Transverse colon (tissue), 4 donors: ENCODE measurements around the gene PER2. TPM values are rescaled to one million over a fixed set of nuclear protein-coding genes. Genes with fewer than 3 reads are reported as not detected.
A peak's percentile ranks its signal among the peaks of the same experiment; 100 is the strongest.

ENCODE experiments used
- DNase-seq: peaks from one replicate; pipeline ENCODE4 v3.0.0-alpha.2; 2019
- H3K27ac ChIP-seq, 4 donors: fragments of 200-600 bp; sonication (generic); 2 replicates each; pipeline ENCODE4 v1.5.1; 2016 to 2018; ENCODE audit warnings: inconsistent platforms in 4 of 4
- H3K27me3 ChIP-seq: fragments of 200-600 bp; sonication (generic); 2 replicates; pipeline ENCODE4 v1.5.1; 2017; ENCODE audit warnings: inconsistent platforms
- H3K36me3 ChIP-seq, 4 donors: fragments of 200-600 bp; sonication (generic); 2 replicates each; pipeline ENCODE4 v1.5.1; 2017 to 2019; ENCODE audit warnings: inconsistent platforms in 4 of 4
- H3K4me1 ChIP-seq, 4 donors: fragments of 200-600 bp; sonication (generic); 2 replicates each; pipeline ENCODE4 v1.5.1; 2017 to 2020; ENCODE audit warnings: inconsistent platforms in 4 of 4
- H3K4me3 ChIP-seq, 4 donors: fragments of 200-600 bp; sonication (generic); 1 replicate in 1 of 4; 2 replicates in 3 of 4; pipeline versions ENCODE4 v1.5.1 to v1.6.1; 2017 to 2019; ENCODE audit warnings: inconsistent platforms in 4 of 4
- H3K9me3 ChIP-seq, 2 donors: fragments of 200-600 bp; sonication (generic); 2 replicates each; pipeline ENCODE4 v1.5.1; 2017 to 2019; ENCODE audit warnings: inconsistent platforms in 2 of 2
- EP300 ChIP-seq: sonication (generic); formaldehyde crosslinking; IDR thresholded peaks from one replicate; pipeline ENCODE4 v1.6.1; 2017; ENCODE audit warnings: antibody characterized with exemption, low read depth
- POLR2A ChIP-seq: fragments of 450-650 bp; IDR thresholded peaks from one replicate; pipeline ENCODE4 v1.6.1; 2016; ENCODE audit warnings: antibody characterized with exemption, mild to moderate bottlenecking, moderate library complexity
- POLR2AphosphoS5 ChIP-seq, 3 donors: sonication (generic); formaldehyde crosslinking; IDR thresholded peaks; one replicate each; pipeline ENCODE4 v1.6.1; 2016; ENCODE audit warnings: antibody characterized with exemption in 3 of 3
- WGBS, 2 donors: methylation state at CpG; one replicate each; pipeline ENCODE4 v1.1.5; 2018; ENCODE audit warnings: low coverage in 1 of 2; 5-methylcytosine and 5-hydroxymethylcytosine counted together
- in situ Hi-C, 4 donors: fragments of 200-750 bp; cut with MboI; loops; one replicate each; pipeline versions ENCODE4 v1.15.0 to v1.15.1; 2017; ENCODE audit warnings: low sequenced_read_pairs in 3 of 4, low pct_ligation_motif_present in 1 of 4, low pct_unique_long_range_greater_than_20kb in 1 of 4
- intact Hi-C: fragments of 100-400 bp; cut with DNase I; formaldehyde crosslinking; loops from one replicate; pipeline ENCODE4 v1.15.1; 2023; ENCODE audit warnings: low total_unique reads
- total RNA-seq, 4 donors: library from RNA; depleted of rRNA; stranded (reverse); fragments of >200 nt; gene quantifications; one replicate each; pipeline ENCODE4 v1.1.0, GENCODE V29; 2016
- TF ChIP-seq, protein P1 (sequence below), 5 experiments: fragments of 200-600 bp in 3 of 5; fragments of 450-650 bp in 2 of 5; sonication (generic) in 3 of 5; IDR thresholded peaks; 1 replicate in 2 of 5; 2 replicates in 3 of 5; pipeline ENCODE4 v1.5.1; 2016 to 2017; ENCODE audit warnings: antibody characterized with exemption in 5 of 5, inconsistent platforms in 3 of 5, mild to moderate bottlenecking in 2 of 5, moderate library complexity in 1 of 5

PER2 gene
- total RNA-seq, 4 donors from 2014 or later: 19.1 to 67.3 (median 32.3) TPM

DNA sequence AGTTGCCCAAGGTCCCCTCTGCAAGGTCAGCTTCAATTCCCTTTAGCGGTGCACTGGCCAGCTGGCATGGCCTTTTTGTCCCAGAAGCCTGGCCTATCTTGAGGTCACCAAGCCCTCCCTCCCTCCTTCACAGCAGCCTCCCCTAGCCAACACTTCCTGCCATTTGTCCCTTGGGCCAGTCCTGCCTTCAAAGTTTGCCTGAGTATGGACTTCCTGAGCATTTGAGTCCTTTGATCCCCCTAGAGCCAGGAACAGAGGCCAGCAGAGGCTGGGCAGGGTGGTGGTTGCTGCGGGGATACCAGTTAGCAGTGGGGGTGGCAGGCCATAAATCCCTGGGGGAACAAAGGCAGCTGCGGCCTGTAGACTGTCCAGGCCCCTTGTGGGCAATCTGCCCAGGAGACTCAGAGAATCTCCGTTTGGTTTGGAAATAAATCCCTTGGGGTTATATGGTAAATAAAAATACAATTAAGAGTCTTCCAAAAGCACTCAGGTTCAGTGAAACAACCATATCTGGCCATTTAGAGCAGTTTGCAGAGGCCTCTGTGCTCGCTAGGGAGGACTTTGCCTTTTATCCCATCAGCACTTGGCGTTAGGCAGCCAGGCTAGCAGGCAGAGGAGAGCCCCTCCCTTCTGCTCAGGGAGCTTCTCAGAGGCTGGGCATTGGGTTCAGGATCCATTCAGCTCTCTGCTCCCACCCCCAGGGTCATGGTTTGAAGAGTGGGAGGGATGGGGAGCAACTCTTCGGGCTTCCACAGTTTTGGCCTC, 45.5 kb downstream of the PER2 start:
- in situ Hi-C loops: no loop called here
- intact Hi-C loops: loop anchor here (5.0 kb wide), 1 partner anchor 41 kb away; the partner anchor contains the start of gene ILKAP

DNA sequence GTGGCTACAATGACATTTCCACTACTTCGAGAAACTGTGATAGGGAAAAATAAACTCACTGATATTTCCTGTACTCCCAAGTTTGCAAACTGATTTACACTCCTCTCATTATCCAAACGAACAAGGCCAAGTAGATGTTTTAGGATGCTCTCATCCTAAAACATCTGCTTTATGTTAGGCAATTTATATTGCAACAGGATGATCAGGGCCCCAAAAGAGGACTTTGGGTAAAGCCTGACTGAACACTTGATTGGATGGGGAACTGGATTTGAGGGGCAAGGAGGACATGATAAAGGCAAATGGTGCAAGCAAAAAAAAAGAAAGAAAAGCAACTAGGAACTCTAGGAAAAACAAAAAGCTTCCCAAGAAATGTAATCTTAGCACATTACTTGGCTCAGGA, 46.4 kb downstream of the PER2 start:
- WGBS, 2 donors: 62 to 73% methylated on average over 2 of the region's 2 CpGs
- peaks cover 23 to 48% (median 40%) of the 10 kb centered on the region in 4 donors for H3K4me1 ChIP-seq

More for the DNA sequence above, 45.5 kb downstream of the PER2 start:
- Histone ChIP-seq H3K4me1 (peaks cover 23 to 48% (median 40%) of the 10 kb centered on the region in 4 donors), H3K9me3 (no peaks in the 10 kb centered on the region), H3K27ac (peak overlapping the region; percentile 49 to 89 (median 78)), H3K36me3 (peaks cover 0 to 19% (median 8%) of the 10 kb centered on the region in 4 donors), H3K4me3 (no peak overlapping the region), H3K27me3 (peaks cover 8% of the 10 kb centered on the region)
- DNase-seq: peak; percentile 49
- no peak for TF ChIP-seq EP300
- TF ChIP-seq, protein P1, sequence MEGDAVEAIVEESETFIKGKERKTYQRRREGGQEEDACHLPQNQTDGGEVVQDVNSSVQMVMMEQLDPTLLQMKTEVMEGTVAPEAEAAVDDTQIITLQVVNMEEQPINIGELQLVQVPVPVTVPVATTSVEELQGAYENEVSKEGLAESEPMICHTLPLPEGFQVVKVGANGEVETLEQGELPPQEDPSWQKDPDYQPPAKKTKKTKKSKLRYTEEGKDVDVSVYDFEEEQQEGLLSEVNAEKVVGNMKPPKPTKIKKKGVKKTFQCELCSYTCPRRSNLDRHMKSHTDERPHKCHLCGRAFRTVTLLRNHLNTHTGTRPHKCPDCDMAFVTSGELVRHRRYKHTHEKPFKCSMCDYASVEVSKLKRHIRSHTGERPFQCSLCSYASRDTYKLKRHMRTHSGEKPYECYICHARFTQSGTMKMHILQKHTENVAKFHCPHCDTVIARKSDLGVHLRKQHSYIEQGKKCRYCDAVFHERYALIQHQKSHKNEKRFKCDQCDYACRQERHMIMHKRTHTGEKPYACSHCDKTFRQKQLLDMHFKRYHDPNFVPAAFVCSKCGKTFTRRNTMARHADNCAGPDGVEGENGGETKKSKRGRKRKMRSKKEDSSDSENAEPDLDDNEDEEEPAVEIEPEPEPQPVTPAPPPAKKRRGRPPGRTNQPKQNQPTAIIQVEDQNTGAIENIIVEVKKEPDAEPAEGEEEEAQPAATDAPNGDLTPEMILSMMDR (IDR thresholded peaks at IDR 0.05): no peak
- no peak for TF ChIP-seq POLR2A
- no peak for TF ChIP-seq POLR2AphosphoS5 (IDR thresholded peaks at IDR 0.05)
- 29 to 40% methylated on average over 2 to 7 of the region's 7 CpGs for whole genome bisulfite sequencing, 2 donors

DNA sequence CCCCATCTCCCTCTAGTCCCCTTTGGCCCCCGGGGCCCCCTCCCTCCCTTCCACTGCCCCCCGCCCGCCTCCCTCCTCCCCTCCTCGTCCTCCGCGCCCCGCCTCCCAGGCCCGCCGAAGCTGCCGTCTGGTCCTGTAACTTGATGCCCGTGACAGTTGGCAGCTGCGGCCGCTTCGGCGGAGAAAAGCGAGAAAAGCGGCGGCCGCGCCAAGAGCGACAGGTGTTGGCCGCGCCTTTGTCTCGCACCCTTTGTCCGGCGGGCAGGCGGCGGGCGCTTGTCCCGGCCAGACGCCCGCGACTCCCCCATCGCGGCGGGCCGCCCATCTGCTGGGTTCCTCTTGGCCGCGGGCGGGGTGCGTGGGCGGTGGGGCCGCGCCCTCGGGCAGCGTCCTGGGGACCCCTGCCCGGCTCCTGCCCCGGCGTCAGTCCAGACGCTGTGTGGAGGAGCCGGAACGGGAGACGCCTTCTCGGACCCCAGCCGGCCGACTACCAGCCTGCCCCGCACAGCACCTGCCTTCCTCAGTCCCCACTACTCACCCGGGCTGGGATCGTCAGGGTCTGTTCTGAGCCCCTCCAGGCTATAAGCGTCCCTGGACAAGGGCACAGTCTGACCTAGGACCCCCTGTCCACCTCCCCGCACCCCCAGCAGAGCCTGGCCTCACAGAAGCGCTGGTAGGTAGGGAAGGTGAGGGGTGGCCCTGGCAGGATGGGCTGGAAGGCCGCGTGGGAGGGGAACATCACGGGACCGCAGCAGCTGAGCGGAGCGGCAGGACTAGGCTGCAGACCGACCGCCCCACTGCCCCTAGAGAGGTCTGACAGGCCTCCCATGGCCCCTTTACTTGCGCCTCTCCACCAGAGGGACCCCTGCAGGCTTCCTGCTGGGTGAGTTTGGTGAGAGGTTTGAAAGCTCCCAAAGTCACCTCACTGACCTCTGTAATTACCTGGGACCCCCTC, 47.4 kb downstream of the PER2 start:
- DNase-seq: peak; percentile 73
- H3K9me3 ChIP-seq: no peaks in the 10 kb centered on the region
- peak overlapping the region in 3 of 4 donors; percentile 64 to 89 (median 84) for H3K4me3 ChIP-seq
- H3K4me1 ChIP-seq: peaks cover 23 to 48% (median 40%) of the 10 kb centered on the region in 4 donors
- peak overlapping the region; percentile 38 to 89 (median 83) for H3K27ac ChIP-seq
- in situ Hi-C loops: no loop called here
- peaks cover 0 to 10% (median 3%) of the 10 kb centered on the region in 4 donors for H3K36me3 ChIP-seq
- intact Hi-C loops: loop anchor here (5.0 kb wide), 1 partner anchor 39 kb away; the partner anchor contains the start of gene ILKAP
- H3K27me3 ChIP-seq: peaks cover 8% of the 10 kb centered on the region
- WGBS, 2 donors: 42% methylated on average over 15 of the region's 71 CpGs; no CpG with 5 or more reads in 1 of the 2 donors
- peak; percentile 23 to 46 (median 32) for TF ChIP-seq POLR2AphosphoS5 (IDR thresholded peaks at IDR 0.05)
- no peak for TF ChIP-seq EP300

More for the DNA sequence above, 46.4 kb downstream of the PER2 start:
- peaks cover 0 to 17% (median 7%) of the 10 kb centered on the region in 4 donors for H3K36me3 ChIP-seq
- peak overlapping the region; percentile 49 to 89 (median 78) for H3K27ac ChIP-seq
- DNase-seq: no peak
- in situ Hi-C loops: no loop called here
- intact Hi-C loops: loop anchor here (5.0 kb wide), 1 partner anchor 40 kb away; the partner anchor contains the start of gene ILKAP
- TF ChIP-seq POLR2AphosphoS5 (IDR thresholded peaks at IDR 0.05): no peak
- TF ChIP-seq, protein P1 (IDR thresholded peaks at IDR 0.05): no peak
- no peak overlapping the region for H3K4me3 ChIP-seq
- no peaks in the 10 kb centered on the region for H3K9me3 ChIP-seq
- peaks cover 8% of the 10 kb centered on the region for H3K27me3 ChIP-seq

DNA sequence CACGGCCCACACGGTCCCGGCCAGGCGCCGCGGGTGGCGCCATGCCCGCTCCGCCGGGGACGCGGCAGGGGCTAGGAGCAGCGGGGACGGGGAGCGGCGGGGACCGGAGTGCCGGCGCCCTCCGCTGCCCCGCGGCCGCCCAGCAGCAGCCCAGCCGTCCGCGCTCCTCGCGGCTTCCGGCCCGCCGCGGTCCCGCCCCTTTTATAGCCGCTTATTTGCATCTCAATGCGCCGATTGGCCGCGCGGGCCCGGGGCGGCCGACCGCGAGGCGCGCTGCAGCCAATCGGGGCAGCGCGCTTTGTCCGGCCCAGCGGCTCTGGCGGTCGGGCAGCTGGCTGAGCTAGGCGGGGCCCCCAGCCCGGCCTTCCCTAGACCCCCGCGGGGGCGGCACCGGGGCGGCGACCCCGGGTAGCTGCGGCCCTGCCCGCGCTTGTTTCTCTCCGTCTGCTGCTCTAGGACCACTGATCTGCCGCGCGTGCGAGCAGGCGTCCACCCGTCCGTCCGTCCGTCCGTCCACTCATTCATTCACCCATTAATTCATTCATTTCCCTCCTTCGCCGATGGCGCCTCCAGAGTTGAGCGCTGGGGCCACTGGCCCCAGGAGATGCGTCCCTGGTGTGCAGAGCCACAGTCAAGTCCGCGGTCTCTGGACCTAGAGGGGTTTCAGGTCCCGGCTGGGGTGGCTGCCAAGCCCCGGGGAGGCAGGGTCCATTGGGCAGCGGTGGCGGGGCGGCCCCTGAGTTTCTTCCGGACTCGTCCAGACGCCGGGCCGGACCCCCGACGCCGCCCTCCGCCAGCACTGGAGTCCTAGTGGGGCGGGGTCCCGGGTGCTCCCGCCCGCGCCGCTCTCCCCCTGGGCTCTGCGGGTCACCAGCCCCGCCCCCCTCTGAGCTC, 48.3 kb downstream of the PER2 start, which contains the start of gene HES6:
TSS of gene HES6 (minus strand) at position 176 of the 894 bp plus-strand sequence. CDS start at position 43, 133 bp downstream.
- H3K4me1 ChIP-seq: peaks cover 23 to 48% (median 40%) of the 10 kb centered on the region in 4 donors
- TF ChIP-seq POLR2AphosphoS5 (IDR thresholded peaks at IDR 0.05): peak; percentile 79 to 85 (median 80)
- TF ChIP-seq EP300: no peak
- intact Hi-C loops: loop anchor here (5.0 kb wide), 1 partner anchor 38 kb away; the partner anchor contains the start of gene ILKAP
- in situ Hi-C loops: no loop called here
- 2% methylated on average over 82 of the region's 105 CpGs; no CpG with 5 or more reads in 1 of the 2 donors for WGBS, 2 donors
- peak; percentile 91 for DNase-seq
- H3K36me3 ChIP-seq: peaks cover 0 to 1% (median under 1%) of the 10 kb centered on the region in 4 donors
- peak within 1 kb of the TSS; percentile 84 to 89 (median 88) for H3K27ac ChIP-seq
- peak within 1 kb of the TSS; percentile 64 to 89 (median 78) for H3K4me3 ChIP-seq
- peaks cover 8% of the 10 kb centered on the region for H3K27me3 ChIP-seq
- H3K9me3 ChIP-seq: no peaks in the 10 kb centered on the region
